Pons (tissue), 1 donor: ENCODE results near the gene EXD3.

ENCODE experiments used
- DNase-seq: peaks from one replicate; pipeline ENCODE4 v3.0.0-alpha.2; 2016; ENCODE audit warnings: low spot score

EXD3 gene

DNA sequence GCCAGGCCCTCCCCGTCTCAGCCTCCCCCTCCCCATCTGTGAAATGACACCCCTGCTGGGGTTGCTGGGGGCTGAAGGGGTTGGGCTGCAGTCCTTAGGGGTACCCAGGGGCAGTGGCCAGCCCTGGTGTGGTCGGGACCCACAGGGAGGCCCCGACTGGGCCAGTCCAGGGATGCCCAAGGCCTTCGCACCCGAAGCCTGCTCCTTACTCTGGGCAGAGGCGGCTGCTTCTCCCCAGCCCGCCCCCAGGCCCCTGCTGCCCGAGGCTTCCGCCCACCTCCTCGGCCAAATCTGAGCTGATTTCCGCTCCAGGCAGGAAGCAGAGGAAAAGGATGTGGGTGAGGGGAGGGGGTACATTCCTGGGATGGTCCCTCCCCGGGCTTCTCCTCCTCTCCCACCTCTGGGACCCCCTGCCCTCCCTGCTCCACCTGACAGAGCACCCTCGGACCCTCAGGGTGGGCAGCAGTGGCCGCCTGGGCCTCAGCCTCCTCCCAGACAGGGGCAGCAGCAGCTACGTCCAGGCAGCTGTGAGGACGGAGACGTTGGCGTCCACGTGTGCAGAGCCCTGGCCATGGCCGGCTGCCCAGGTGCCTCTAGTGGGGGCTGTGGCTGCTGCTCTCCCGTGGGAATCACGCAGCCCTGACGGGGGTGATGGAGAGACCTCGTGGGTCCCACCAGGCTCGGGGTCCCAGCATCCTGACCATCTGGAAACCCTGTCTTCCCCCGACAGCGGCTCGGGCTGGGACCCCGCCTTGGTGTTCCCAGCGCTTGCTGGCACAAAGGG is 116.7 kb downstream of the EXD3 start:
- no peak for DNase-seq

DNA sequence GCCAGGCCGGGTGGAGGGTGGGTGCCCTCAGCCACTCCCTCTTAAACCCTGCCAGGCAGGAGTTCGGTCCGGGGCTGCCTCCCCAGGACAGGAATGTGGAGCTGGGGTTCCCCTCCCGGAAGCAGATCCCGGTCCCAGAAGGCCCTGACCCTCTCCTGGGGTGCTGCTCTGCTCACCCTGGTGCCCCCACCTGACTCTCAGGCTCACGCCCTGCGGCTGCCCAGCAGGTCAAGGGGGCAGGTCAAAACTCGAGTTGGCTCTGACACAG is 117.2 kb downstream of the EXD3 start:
- no peak for DNase-seq

DNA sequence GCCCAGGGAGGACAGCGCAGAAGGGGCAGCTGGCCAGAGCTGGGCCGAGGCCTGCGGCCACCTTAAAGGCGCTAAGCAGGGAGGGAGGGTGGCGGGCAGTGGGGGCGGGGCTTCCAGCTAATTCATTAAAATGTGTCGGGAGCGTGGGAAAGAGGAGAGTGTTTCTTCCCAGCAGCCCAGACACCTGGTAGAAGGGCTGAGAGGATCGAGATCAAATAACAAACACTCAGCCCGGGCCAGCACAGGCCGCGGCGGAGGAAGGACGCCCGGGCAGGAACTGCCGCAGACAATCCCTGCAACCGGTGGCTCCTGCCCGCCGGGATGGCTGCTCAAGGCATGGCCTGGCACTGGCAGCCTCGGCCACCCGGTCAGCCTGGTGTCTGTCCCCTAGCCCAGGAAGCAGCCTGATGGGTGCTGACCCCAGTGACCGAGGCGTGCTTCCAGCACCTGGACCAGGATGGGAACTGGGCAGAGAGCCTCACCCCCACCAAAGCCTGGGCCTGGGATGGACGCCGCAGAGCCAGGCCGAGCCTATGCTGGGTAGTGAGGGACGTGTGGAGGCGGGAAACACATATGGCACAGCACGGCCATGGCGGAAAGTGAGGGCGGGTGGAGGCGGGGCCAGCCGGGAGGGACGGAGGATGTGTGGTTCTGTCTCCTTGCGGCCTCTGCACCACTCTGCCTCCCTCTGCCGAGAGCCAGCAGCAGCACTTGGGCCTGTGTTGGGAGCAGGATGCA is 117.7 kb downstream of the EXD3 start:
- DNase-seq: no peak

DNA sequence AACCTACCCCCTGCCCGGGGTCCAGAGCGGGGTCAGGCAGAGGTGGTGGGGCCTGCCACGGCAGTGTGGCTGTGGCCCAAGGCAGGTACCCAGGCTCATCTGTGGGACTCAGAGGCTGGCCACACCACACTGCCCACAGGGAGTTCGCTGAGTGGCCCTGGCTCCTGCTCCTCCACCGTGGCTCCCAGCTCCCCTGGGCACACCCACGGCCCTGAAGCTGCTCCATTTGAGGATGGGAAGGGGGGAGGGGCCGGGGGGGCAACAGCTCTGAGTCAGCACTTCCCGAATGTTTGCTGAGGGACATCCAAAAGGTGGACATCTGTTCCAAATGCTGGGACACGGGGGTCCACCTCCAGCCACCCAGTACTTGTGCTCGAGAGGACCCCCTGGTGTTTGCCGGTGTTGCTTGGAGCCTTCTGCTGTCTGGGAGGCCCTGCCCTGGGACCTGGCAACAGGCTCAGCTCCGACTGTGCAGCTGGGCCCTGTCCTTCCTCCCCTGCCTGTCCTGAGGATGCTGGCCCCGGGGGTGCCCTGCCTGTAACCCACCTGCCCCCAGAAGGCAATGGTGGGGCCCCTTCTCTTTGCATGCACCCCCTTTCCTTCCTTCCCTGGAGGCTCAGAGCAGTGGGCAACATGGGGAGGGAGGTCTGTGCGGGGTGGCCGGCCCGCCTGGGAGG is 118.4 kb downstream of the EXD3 start:
- DNase-seq: no peak

DNA sequence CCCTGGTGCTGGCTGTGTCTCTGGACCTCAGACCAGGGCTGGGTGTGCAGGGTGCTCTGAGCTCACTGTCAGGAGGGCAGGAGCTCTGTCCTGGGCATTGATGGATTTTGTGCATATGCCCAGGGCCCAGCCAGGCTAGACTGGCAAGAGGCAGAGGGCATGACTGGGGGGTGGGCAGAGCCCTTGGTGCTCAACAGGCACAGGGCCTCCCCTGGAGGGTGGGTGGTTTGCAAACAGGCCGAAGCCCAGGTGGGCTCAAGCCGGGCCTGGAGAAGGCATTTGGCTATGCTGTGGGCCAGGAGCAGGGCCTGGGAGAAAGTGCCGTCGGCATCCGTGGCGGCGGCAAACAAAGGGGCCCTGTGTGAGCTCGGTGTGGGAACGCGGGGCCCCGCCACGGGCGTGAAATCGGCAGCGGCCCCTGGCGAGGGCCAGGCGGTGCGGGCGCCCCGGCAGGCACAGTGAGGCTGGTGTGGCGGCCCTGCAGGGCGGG is 119.0 kb downstream of the EXD3 start:
- DNase-seq: no peak

DNA sequence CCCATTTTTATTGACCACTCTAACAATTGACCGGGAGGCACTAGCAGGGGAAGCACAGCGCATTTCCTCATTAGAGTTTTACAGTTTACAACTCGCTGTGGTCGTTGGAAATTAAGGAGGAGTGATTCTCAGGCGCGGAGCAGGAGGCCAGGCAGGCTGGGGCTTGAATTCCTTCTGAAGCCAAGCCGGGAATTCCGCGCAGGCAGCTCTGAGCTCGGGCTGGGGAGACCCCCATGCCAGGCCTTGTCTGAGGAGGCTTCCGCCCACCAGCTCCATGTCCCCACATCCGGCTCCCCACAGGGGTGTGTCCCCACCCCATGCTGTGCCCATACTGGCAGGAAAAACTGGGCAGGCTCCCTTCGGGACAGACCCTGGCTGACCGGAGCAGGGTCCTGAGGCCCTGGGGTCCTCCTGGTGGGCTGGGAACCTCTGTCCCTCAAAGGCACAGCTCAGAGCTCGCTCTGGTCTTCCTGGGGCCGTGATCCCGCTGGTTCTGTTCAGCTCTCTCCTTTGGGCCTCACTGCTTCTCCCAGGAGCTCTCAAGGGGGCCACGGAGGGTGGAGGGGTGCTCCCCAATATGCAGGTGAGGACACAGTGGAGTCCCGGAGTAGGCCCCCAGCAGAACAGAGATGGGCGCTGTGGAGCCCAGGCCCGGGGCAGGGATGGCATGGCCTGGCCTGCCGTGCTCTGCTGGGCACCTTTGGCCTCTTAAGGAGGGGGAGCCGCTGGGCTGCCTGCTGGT is 119.6 kb downstream of the EXD3 start:
- DNase-seq: no peak

DNA sequence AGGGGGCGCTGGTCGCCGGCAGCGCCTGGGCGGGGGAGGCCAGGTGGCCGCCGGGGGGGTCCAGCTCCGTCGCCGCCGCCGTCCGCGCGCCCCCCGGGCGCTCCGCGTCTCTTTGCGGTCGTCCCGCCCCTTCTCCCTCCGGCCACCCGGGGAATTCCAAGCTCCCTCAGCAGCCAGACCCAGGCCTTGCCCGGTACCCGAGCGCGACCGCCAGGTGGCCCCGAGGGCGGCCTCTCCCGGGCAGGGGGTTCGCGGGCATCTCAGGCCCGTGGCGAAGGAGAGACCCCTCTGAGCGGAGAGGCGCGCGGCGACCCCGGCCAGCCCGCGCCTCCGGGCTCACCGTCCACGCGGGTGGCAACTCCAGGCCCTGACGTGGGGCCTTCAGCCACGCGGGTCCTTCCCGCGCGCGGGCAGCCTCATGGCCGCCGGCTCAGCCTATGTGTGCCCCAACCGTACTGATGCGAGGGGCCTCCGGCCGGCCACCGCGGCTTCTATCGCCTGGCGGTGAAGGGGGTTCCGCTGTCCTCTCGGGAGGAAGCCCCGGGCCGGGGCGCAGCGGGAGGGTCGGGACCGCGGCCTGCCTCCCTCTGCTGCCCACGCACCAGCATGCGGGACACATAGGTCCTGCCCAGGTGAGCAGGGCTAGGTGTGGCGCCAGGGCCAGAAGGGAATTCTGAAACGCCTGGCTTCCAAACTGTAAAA is 120.4 kb downstream of the EXD3 start:
- DNase-seq: no peak

DNA sequence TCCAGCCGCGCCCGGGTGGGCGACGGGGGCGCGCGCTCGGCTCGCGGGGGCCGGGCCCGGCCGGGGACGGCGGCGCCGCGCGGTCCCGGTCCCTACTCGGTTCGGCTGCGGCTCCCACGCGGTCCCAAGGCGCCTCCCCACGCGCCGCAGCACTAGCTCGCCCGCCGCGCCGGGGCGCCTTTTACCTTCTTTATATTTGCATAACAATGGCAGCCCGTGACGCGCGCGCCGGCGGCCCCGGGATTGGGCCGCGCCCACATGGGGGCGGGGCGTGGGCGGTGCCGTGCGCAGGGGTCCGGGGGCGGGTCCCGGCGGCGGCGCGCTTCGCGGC is 120.9 kb downstream of the EXD3 start, which contains the start of gene NRARP:
TSS of gene NRARP (minus strand) at position 154 of the 331 bp plus-strand sequence. CDS start 343 bp downstream, outside the sequence.
- DNase-seq: peak; percentile 77

DNA sequence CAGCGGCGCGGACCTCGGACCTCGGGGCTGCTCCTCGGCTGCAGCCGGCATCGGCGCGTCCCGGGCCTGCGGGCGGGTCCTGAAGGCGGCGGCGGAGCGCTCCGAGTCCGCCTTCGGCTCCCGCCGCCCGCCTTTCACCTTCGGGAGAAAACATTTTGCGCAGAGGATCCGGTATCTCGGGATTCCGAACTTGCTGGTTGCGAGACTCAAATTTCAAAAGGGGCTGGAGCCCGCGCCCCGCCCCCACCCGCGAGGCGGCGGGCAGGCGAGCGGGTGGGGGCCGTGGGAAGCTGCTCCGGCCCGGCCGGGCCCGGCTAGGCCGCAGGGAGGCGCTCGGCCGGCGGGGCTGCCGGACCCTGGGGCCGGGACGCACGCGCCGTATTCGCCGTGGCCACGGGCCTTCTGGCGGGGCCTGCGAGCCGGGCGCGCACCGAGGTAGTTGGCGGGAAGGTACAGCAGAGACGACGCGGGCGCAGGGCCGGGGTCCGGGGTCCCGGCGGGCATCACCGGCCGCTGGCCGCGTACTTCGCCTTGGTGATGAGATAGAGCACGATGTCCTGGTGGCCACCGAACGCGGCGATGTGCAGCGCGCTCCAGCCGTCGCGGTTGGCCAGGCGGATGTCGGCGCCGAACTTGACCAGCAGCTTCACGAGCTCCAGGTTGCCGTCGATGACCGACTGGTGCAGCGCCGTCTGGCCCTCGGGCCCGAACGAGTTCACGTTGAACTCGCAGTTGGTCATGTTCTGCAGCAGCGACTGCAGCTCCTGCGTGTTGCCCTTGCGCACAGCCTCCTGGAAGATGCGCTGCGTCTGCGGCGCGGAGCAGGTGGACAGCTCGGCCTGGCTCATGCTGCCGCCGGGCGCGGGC is 121.6 kb downstream of the EXD3 start:
- DNase-seq: no peak

DNA sequence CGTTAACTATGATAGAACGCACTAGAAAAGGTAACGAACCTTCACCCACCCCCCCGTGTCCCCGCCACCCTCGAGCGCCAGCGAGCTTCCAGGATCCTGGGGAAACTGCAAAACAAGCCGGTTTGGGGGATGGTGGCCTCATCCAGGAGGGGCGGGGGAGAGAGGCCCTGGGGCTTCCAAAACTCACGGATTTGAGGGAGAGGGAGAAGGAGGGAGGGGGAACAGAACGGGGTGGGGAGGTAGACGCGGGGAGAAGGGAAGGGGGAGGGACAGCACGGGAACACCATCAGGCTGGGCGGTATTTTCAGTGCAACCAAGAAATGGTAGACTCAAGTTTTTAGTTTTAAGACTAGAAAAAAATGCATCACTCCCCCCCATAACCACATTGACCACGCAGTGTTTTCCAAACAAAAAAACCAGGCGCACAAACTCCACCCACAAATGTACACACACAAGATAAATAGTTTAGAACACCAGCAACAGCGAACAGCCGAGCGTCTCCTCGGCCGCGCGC is 122.3 kb downstream of the EXD3 start:
- no peak for DNase-seq

DNA sequence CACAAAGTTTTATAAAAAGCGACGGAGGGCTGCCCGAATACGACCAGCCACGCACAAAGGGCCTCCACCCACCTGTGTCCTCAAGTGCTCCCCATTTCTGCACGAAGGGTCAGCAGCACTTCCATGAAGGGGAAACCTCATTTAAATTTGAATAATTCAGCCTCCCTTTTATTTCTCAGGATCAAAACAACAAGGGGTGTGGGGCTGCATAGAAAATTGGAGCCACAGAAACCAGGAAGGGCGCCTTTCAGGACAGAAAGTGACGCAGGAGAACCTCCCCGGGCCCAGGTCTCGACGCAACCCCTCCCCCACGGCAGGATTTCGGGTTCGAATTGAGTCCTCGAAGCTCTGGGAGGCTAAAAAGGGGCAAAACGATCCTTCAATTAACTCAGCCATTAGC is 123.0 kb downstream of the EXD3 start:
- DNase-seq: peak; percentile 28

DNA sequence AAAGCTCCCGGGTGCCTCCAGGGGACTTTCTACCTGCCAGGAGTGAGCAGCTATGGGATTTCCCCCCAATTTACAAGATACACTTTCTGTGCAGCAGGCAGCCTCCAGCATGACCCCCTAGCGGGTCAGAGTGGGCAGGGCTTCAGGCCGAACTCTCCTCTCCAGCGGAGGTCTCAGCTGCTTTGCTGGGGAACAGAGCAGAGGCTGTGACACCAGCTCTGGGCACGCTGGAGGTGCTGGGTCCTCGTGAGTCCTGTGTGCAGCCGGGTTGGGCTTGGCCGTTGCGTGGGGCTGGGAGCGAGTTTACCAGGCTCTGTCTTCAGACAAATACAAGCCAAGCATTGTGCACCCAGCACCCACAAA is 123.8 kb downstream of the EXD3 start:
- DNase-seq: no peak

DNA sequence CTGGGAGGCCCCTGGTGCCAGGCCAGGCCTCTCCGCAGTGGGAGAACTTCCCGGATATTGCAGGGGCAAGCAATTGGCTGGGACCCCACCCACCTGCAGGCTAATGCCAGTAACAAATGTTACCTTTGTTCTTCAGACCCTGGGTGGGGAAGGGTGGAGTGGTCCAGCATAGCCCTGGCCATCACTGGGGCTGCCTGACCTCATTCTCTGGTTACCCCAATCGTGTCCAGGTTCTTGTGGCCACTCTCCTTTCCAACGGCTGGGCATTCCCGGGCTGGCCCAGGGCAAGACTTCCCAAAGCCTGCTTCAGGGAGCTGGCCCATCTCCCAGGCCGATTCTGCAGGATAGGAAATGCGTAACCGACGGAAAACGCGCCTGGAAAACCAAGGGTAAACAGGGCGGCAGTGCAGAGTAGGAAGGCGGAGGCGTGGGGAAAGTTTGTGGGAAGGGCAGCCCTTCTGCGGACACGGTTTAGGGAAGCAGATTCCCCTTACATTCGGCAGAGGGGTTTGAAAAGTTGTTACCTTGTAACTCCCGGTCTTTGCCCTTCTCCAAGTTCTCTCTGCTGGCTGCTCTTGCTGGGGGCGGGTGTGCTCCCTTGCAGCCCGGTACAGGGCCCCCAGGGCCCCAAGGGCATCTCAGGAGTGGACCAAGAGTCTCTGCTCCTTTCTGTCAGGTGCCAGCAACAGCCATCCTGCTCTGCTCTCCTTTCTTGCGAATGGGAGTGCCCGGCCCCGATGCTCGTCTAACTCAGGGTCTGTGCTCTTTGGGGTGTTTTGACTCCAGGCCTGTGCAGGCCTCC is 124.4 kb downstream of the EXD3 start:
- DNase-seq: no peak

DNA sequence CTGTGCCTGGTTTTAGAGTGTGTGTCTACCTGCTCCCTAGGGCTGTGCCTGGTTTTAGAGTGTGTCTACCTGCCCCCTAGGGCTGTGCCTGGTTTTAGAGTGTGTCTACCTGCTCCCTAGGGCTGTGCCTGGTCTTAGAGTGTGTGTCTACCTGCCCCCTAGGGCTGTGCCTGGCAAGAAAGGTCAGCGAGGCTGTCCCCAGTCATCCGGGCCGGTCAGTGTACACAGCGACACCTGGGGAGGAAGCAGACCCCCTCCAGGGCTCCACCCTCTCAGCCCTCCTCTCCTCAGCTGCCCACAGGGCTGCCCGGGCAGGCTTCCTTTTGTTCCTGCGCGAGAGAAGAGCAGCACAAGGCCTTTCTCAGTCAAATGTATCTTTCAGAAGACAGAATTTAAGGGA is 125.0 kb downstream of the EXD3 start:
- no peak for DNase-seq

DNA sequence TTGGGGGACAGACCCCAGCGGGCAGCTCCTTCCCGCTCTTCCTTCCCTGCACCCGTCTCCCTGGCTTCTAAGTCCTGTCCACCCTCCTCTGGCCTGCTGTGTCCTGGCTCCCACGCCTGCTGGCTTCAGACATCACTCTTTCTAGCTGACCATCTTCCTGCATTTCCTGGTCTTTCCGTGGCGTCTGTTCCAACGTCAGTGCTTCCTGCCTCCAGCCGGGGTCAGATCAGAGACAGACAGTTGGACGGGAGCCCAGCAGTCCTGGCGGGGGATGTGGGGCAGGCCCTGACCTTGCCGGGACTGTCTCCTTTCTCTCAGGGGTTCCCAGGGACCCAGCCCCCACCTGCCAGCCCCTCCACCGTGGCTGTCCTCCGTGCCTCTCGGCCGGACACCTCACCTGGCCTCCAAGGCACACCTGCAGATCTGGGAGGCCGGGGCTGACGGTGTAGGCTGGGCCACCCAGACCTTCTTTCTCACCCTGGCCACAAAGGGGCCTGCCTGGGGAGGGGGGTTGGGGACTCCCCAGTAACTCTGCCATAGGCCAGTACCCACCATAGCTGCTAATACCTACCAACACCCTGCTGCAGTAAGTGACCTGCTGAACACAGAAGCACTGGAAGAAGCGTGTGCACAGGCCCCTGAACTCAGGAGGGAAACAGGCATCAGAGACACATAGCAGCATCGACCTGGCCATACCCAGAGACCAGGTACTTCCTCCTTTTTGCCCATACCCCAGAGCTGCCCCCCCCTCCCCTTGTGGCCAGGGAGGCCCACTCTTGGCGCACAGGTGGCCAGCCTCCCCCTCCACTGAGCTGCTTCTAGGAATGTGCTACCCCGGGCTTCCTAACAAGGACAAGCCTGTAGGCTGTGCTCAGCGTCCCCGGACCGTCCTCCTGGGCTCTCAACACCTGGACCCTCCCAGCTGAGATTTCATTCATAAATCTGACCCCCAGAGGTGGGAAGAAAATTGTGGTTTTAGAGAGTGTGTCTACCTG is 126.0 kb downstream of the EXD3 start:
- DNase-seq: no peak

DNA sequence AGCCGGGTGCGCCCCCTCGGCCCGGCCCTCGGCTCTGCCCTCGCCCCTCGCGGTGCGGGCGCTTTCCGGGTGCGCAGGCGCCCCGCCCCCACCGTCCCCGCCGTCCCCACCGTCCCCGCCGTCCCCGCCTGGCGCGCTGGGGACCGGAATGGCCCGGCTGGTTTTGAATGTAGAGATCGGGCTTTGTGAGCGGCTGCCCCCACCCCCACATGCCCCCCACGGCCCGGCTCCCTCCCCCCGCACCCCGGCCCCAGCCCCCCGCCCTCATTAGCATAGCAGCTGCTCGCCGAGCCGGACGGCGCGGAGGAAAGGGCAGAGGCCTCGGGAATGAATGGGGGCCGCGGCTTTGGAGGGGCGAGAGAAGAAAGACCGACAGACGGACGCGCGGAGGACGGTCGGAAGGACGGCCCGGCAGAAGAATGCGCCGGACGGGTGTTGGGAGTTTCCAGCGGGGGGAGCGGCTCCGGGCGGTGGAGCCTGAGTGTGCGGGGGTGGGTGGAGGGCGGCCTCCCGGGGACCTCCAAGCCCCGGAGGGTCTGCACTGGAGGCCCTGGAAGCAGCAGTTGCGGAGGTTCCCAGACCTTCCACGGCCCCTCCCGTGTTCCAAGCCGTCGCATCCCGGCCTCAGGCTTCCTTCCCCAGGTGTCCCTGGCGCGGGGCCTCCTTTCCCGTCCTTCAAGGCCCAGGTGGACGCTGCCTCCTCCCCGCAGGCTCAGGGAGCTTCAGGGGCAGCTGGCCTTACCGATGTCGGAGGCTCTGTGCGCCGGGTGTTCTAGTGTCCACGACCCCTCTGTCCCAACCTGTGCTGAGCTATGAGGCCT is 126.9 kb downstream of the EXD3 start:
- DNase-seq: no peak

DNA sequence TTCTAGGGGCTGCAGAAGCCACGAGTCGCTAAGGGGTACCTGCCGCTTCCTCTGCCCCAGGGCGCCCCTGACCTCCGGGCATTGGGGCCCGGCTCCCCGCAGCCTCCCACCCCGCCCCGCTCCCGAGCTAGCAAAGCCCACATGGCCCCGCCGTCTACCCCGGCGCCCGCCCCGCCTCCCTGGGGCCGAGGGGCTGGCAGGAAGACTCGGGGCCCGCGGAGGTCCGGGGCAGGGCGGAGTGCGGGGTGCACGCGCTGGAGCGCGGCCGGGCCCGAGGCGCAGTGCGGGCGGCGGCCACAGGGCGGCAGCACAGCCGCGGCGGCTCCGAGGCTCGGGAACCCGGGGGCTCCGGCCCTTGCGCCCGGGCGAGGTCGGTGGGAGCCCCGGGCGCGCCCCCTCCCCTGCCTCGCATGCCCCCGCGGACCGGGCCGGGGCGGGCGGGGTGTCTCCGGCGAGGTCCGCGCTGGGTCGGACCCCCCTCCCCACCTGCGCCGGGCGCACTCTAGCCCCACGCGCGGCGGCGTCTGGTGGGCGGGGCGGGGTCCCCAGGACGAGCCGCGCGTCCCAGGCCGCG is 127.6 kb downstream of the EXD3 start:
- no peak for DNase-seq
